ENCODE data around the gene CCDC148.

- TF ChIP-seq CTCF (tag by site-specific recombination; IDR thresholded peaks at IDR 0.05) (no peak), ZNF701 (tag by site-specific recombination; IDR thresholded peaks at IDR 0.05) (no peak), ZNF560 (tag by site-specific recombination; IDR thresholded peaks at IDR 0.05; ENCODE audit: borderline replicate concordance) (no peak), ZNF768 (tag by site-specific recombination; IDR thresholded peaks at IDR 0.05) (no peak), ATF2 (tag by site-specific recombination; IDR thresholded peaks at IDR 0.05; ENCODE audit: low read depth) (peak; percentile 38), ZNF184 (tag by site-specific recombination; IDR thresholded peaks at IDR 0.05) (no peak), KLF10 (tag by site-specific recombination; IDR thresholded peaks at IDR 0.05) (0 out of 2 replicates have a peak, but pooled peaks have one; percentile 32), PRDM10 (tag by site-specific recombination; IDR thresholded peaks at IDR 0.05) (peak; percentile 29; the same call in 1 of the 2 replicates), ZNF629 (tag by site-specific recombination; IDR thresholded peaks at IDR 0.05) (peak; percentile 63), ZNF529 (tag by site-specific recombination; IDR thresholded peaks at IDR 0.05; ENCODE audit: insufficient replicate concordance) (no peak), ZNF155 (tag by site-specific recombination; IDR thresholded peaks at IDR 0.05) (no peak)
Measured at GRCh38 chr2:158232476-158232875, 224.1 kb downstream of the CCDC148 start.
